HG03558 (cell line): ENCODE results near the gene ARMC3.
"Not testable (repeated sequence)": the region's sequence is repeated elsewhere in the genome, so short reads cannot be mapped to it uniquely, and the experiment has no call there.

Source experiments
- ATAC-seq: cut with Tn5 transposase; IDR thresholded peaks from one replicate; pipeline ENCODE4 v1.9.1; 2021; ENCODE audit warnings: moderate number of reproducible peaks; ENCODE audit not compliant: unreplicated experiment; ENCODE audit errors: extremely low read depth

The ARMC3 gene

GRCh38 chr10:23067939-23068775 lies 140.3 kb downstream of the ARMC3 start:
- ATAC-seq, result no peak

- no peak for ATAC-seq
These were observed 141.4 kb downstream of the ARMC3 start for GRCh38 chr10:23069019-23069815.

- not testable (repeated sequence) for ATAC-seq
These were observed 142.4 kb downstream of the ARMC3 start for GRCh38 chr10:23070092-23070912.

GRCh38 chr10:23070913-23071218 lies 143.0 kb downstream of the ARMC3 start:
- ATAC-seq, result no peak

- ATAC-seq, result not testable (repeated sequence)
These were observed 144.7 kb downstream of the ARMC3 start for GRCh38 chr10:23072593-23072992.

- no peak for ATAC-seq
These were observed 145.7 kb downstream of the ARMC3 start for GRCh38 chr10:23073527-23073926.

- no peak for ATAC-seq
These were observed 147.8 kb downstream of the ARMC3 start for GRCh38 chr10:23075672-23076071.

- no peak for ATAC-seq
These were observed 150.3 kb downstream of the ARMC3 start for GRCh38 chr10:23078114-23078513.

- no peak for ATAC-seq
These were observed 151.8 kb downstream of the ARMC3 start for GRCh38 chr10:23079700-23080099.

- ATAC-seq, result no peak
These were observed 152.4 kb downstream of the ARMC3 start for GRCh38 chr10:23080262-23080661.

- no peak for ATAC-seq
These were observed 153.4 kb downstream of the ARMC3 start for GRCh38 chr10:23081221-23081750.

GRCh38 chr10:23081891-23082290 lies 154.0 kb downstream of the ARMC3 start:
- no peak for ATAC-seq
